ENCODE results near the gene NOC2L. TPM values are rescaled to one million over a fixed set of nuclear protein-coding genes. Genes with fewer than 3 reads are reported as not detected.

NOC2L gene
- total RNA-seq, 1 donor from 2014 or later, result 90.3 TPM

- H3K9me3 Mint-ChIP-seq (ENCODE audit: unreplicated experiment), result peaks cover 11% of the 10 kb centered on the region
- no peak overlapping the region for H3K4me3 Mint-ChIP-seq (ENCODE audit: unreplicated experiment)
- TF ChIP-seq CTCF (IDR thresholded peaks at IDR 0.05; ENCODE audit: partially characterized antibody, unreplicated experiment), result no peak
- peaks cover 15% of the 10 kb centered on the region for H3K4me1 Mint-ChIP-seq (ENCODE audit: low read depth, unreplicated experiment)
- H3K27me3 Mint-ChIP-seq (ENCODE audit: unreplicated experiment), result peaks cover 25% of the 10 kb centered on the region
- H3K27ac Mint-ChIP-seq (ENCODE audit: unreplicated experiment), result no peak overlapping the region
- peak; percentile 42 for DNase-seq
- peaks cover 4% of the 10 kb centered on the region for H3K36me3 Mint-ChIP-seq (ENCODE audit: unreplicated experiment)
Observed at GRCh38 chr1:910881-911721, 48.0 kb downstream of the NOC2L start.

- H3K4me1 Mint-ChIP-seq (ENCODE audit: low read depth, unreplicated experiment), result peaks cover 19% of the 10 kb centered on the region
Observed at GRCh38 chr1:910311-910880, 48.7 kb downstream of the NOC2L start.

GRCh38 chr1:909861-910310 lies 49.2 kb downstream of the NOC2L start:
- peaks cover 21% of the 10 kb centered on the region for H3K4me1 Mint-ChIP-seq (ENCODE audit: low read depth, unreplicated experiment)
- no peak overlapping the region for H3K4me3 Mint-ChIP-seq (ENCODE audit: unreplicated experiment)
- H3K36me3 Mint-ChIP-seq (ENCODE audit: unreplicated experiment), result peaks cover under 1% of the 10 kb centered on the region
- DNase-seq, result peak; percentile 28
- peaks cover 10% of the 10 kb centered on the region for H3K9me3 Mint-ChIP-seq (ENCODE audit: unreplicated experiment)
- H3K27me3 Mint-ChIP-seq (ENCODE audit: unreplicated experiment), result peaks cover 23% of the 10 kb centered on the region
- H3K27ac Mint-ChIP-seq (ENCODE audit: unreplicated experiment), result no peak overlapping the region
- TF ChIP-seq CTCF (IDR thresholded peaks at IDR 0.05; ENCODE audit: partially characterized antibody, unreplicated experiment), result no peak

More at GRCh38 chr1:910311-910880, 48.7 kb downstream of the NOC2L start:
- Mint-ChIP-seq H3K9me3 (ENCODE audit: unreplicated experiment) (peaks cover 13% of the 10 kb centered on the region), H3K27ac (ENCODE audit: unreplicated experiment) (no peak overlapping the region), H3K4me3 (ENCODE audit: unreplicated experiment) (no peak overlapping the region), H3K27me3 (ENCODE audit: unreplicated experiment) (peaks cover 21% of the 10 kb centered on the region), H3K36me3 (ENCODE audit: unreplicated experiment) (peaks cover 4% of the 10 kb centered on the region)
- DNase-seq, result peak; percentile 18
- no peak for TF ChIP-seq CTCF (IDR thresholded peaks at IDR 0.05; ENCODE audit: partially characterized antibody, unreplicated experiment)

- no peaks in the 10 kb centered on the region for H3K36me3 Mint-ChIP-seq (ENCODE audit: unreplicated experiment)
- no peak for TF ChIP-seq CTCF (IDR thresholded peaks at IDR 0.05; ENCODE audit: partially characterized antibody, unreplicated experiment)
- H3K27ac Mint-ChIP-seq (ENCODE audit: unreplicated experiment), result no peak overlapping the region
- H3K27me3 Mint-ChIP-seq (ENCODE audit: unreplicated experiment), result peaks cover 23% of the 10 kb centered on the region
- H3K9me3 Mint-ChIP-seq (ENCODE audit: unreplicated experiment), result peaks cover 10% of the 10 kb centered on the region
- DNase-seq, result peak; percentile 11
- H3K4me3 Mint-ChIP-seq (ENCODE audit: unreplicated experiment), result no peak overlapping the region
- H3K4me1 Mint-ChIP-seq (ENCODE audit: low read depth, unreplicated experiment), result peaks cover 21% of the 10 kb centered on the region
Observed at GRCh38 chr1:908661-909060, 50.4 kb downstream of the NOC2L start.
